ENCODE data around the gene THRA.

The THRA gene

GRCh38 chr17:40087903-40088718 is 25.3 kb downstream of the THRA start:
- no peak for DNase-seq

GRCh38 chr17:40089077-40089895 is 26.5 kb downstream of the THRA start:
- DNase-seq = no peak

GRCh38 chr17:40090237-40091119 is 27.7 kb downstream of the THRA start:
- DNase-seq = no peak

GRCh38 chr17:40091691-40092397 is 29.1 kb downstream of the THRA start:
- no peak for DNase-seq

GRCh38 chr17:40092581-40092980 is 29.8 kb downstream of the THRA start:
- DNase-seq = no peak

- DNase-seq = no peak
Observed at GRCh38 chr17:40093005-40093579, 30.3 kb downstream of the THRA start.

- DNase-seq = no peak
Observed at GRCh38 chr17:40093580-40094201, 30.9 kb downstream of the THRA start.

GRCh38 chr17:40094874-40095273 is 32.1 kb downstream of the THRA start:
- no peak for DNase-seq

- no peak for DNase-seq
Observed at GRCh38 chr17:40095351-40095943, 32.7 kb downstream of the THRA start.

GRCh38 chr17:40095944-40096791 is 33.4 kb downstream of the THRA start:
- DNase-seq = peak; percentile 80

- DNase-seq = no peak
Observed at GRCh38 chr17:40097087-40097486, 34.3 kb downstream of the THRA start.

- no peak for DNase-seq
Observed at GRCh38 chr17:40097931-40098845, 35.4 kb downstream of the THRA start.

GRCh38 chr17:40098846-40099618 is 36.3 kb downstream of the THRA start:
- DNase-seq = peak; percentile 100

GRCh38 chr17:40099619-40100418 is 37.1 kb downstream of the THRA start:
- no peak for DNase-seq

GRCh38 chr17:40100419-40100668 is 37.6 kb downstream of the THRA start, which contains the start of gene NR1D1:
NR1D1 (minus strand) TSS chr17:40100589; CDS start chr17:40100094, 495 bp downstream.
- DNase-seq = no peak

- peak; percentile 90 for DNase-seq
Observed at GRCh38 chr17:40100669-40101366, 38.1 kb downstream of the THRA start.
